ENCODE data around the gene MAGI2.

The MAGI2 gene

DNA sequence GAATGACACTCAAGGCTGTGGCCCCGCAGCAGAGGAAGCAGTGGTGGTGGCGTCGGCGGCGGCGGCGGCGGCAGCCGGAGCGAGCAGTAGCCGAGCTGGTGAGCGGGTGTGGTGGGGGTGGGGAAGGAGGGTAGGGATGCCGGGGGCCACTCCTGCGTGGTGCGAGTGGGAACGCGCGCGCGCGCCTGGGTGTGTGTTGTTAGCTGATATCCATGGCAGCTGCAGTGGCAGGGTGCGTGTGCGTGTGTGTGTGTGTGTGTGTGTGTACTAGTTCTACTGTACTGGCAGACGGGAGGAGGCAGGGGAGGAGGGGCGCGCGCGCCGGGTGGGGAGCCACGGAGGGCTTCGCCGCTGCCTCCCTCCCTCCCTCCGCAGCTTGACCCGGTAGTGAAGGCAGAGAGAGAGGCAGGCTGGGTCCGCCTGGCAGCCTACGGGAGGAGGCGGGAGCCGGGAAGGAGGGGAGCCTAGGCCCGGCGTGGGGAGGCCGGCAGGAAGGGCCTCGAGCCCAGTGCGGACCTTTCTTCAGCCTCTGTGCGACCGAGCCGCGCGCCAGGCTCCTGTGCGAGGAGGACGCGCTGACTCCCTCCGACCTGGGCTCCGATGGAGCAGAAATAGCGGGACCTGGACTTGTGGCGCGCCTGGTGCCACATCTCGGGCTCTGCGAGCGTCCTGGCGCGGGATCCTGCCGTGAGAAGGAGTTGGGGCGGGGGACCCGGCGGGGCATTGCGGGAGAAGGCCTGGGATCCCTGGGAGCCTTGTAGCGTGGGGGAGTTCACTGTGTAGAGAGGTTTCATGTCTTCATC lies at the start of gene MAGI2:
Gene MAGI2, minus strand, starts transcription at position 110 of the 803 bp plus-strand sequence. CDS start 347 bp downstream, outside the sequence.
- DNase-seq (ENCODE audit: low spot score) = no peak

DNA sequence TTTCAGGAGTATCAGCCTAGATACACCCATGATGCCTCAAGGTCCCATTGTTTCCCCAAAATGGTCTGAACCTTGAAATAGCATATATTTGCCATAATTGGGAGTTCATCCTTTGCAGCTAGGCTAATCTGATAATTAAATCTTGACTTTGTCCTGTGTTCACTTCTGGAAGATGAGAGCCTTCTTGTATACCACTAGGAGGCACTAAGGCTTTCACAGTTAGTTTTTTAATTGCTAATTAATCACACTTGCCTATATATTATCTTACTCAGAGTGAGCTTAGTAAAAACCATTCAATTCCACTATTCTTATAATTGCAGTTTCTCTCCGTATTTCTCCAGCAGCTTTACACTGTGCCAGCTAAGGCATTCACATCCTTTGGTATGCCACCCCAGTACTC lies 48.7 kb upstream of the MAGI2 start:
- no peak for DNase-seq (ENCODE audit: low spot score)

DNA sequence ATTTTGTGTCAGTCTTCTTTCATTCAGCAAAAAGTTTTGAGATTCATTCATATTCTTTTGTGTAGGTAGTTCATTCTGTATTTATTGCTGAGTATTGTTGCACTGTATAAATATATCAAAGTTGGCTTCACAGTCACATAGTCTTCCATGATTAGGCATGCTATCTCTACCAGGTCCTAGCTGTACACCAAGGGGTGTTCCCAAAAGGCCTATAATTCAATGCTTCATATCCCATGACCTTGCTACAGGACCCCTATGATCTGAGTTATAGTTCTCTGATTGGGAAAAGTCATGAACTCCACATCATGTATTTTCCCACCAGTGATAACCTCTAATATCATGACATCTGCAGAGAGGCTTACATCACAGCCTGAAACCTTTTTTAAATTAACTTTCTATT lies 47.3 kb upstream of the MAGI2 start:
- DNase-seq (ENCODE audit: low spot score) = no peak

DNA sequence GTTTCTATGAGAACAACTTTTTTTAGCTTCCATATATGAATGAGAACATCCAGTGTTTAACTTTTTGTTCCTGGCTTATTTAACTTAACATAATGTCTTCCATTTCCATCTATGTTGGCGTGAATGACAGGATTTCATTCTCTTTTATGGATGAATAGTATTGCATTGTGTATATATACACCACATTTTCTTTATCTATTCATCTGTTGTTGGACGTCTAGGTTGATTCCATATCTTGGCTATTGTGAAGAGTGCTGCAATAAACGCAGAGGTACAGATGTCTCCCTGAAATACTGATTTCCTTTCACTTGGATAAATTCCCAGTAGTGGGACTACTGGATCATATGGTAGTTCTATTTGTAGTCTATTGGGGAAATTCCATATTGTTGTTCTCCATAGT lies 44.3 kb upstream of the MAGI2 start:
- DNase-seq (ENCODE audit: low spot score) = no peak

DNA sequence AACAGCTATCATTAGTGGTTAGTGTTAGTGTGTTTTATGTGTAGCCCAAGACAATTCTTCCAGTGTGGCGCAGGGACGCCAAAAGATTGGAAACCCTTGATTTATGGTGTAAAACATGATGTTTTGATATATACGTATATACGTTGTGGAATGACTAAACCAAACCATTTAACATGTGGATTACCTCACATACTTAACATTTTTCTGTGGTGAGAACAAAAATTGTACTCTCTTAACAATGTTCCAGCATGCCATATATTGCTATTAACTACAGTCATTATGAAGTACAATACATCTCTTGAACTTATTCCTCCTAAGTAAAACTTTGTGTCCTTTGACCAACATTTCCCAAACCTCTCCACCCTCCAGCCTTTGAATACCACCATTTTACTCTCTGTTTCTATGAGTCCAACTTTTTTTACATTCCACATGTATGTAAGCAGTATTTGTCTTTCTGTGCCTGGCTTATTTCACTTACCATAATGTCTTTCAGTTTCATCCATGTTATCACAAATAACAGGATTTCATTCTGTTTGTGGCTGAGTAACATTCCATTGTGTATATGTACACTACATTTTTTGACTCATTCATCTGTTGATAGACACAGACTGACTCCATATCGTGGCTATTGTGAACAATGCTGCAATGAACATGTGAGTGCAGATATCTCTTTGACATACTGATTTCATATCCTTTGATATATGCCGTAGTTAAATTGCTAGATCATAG lies 42.2 kb upstream of the MAGI2 start:
- DNase-seq (ENCODE audit: low spot score) = no peak

DNA sequence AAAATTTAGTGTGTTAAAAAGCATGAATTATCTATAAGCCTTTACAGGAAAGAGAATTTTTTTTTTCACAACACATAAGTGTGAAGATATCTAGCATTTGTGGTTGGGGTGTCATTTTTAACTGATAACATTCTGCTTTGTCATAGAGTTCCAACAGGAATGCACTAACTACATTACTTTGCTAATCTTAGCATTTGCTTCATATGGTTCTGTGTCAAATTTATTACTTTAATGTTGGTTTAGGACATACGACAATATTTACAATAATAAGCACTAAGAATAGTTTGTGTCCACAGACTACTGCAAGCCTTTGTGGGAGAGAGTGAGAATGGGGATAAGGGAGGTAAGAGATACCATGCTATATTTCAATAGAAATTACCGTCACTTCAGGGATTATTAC lies 40.6 kb upstream of the MAGI2 start:
- no peak for DNase-seq (ENCODE audit: low spot score)

DNA sequence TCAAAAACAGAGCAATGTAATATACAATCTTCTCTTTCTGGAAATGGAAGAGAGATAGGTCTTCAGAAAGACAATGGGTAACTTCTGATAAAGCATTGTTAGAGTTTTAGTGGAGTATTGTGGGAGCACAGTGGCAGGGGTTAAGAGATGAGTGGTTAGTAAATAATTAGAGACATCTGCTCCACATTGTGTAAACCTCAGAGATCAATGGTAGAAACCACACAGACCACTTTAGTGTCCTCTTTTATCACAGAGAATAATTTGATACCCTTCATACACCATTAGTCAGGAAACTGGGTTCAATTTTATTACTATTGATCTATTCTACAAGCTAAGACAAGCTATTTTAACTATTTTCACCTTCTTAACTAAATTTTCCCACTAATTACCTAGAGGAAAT lies 35.9 kb upstream of the MAGI2 start:
- DNase-seq (ENCODE audit: low spot score) = no peak

DNA sequence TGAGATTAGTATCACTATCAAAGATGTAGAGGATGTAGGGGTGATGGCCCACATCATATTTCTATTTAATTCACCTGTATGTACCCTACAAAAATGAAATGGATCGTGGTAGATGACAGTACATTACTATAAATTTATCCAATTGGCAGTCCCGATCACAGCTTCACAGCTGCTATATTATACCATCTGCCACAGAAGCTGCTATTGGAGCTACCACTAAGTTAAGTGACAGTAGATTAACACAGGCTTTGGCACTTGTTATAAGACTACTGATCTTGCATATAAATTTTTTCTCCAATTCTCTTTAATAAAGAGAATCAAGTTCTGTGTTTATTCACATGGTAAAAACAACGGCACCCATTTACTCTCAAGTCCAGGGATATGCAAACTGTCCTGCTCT lies 24.9 kb upstream of the MAGI2 start:
- no peak for DNase-seq (ENCODE audit: low spot score)

DNA sequence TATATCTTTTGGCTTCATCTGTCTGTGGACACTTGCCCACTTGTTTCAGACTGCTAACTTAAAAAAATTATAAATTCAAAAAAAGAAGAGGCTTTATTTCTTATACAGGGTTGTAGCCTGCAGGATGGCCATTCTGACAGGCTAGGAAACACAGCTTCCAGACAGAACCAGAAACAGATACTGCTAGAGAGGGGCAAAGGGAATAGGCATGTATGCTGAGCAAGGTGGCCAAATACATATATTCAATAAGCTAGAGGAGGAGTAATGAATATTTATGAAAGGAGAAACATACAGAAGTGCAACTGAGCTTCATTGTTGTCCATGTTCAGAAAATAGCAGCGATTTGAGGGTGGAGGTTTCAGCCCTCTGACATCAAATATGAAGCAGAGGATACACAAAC lies 22.0 kb upstream of the MAGI2 start:
- no peak for DNase-seq (ENCODE audit: low spot score)

DNA sequence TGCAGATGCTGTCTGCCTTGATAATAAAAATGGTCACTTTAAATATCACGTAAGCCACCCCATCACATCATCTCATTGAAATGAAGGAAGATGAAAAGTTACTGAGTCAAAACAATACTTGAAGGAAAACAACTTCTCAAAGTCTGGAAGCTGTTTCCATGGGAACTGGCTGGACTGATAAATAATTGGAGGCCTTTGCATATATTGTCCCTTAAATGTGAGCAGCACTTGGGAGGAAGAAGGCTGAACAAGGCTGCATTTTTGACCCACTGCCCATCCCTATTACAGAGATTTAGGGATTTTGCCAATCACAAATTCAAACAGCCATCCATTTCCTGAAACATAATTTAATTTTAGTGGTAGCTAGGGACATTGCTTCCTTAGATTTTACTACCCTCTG lies 18.2 kb upstream of the MAGI2 start:
- DNase-seq (ENCODE audit: low spot score) = no peak

DNA sequence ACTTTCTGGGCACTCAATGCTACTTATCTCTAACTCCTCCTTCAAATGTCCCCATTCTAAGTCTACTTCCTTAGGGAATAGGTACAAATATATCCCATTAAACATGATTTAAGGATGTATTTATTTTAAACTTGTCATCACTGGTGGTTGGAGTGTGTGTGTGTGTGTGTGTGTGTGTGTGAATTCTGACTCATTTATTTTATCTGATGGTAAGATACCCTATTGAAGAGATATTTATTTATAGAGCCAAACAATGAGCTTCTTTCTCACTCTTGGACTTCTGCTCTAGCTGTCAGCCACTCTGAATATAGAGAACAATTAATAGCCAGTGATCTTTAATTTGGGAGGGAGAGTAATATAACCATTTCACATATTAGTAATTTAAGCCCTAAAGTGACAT lies 17.8 kb upstream of the MAGI2 start:
- DNase-seq (ENCODE audit: low spot score) = no peak

DNA sequence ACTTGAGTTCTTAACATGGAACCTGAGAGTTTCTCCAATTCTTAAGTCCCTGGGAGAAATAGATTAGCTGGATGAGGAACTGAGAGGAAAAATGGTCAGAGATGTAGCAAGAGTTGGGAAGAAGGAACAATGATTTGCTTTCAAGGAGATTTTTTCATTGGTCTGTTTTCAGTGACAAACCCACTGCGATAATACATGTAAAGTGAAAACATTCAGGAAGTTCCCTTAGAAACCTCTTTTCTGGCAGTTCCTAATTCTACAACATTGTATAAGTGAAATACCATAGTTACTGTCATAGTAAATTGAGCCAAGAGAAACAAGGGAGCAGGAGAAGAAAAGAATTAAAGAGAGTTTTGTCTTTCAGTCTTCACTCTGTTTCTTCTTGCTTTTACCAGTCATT lies 12.1 kb upstream of the MAGI2 start:
- no peak for DNase-seq (ENCODE audit: low spot score)

DNA sequence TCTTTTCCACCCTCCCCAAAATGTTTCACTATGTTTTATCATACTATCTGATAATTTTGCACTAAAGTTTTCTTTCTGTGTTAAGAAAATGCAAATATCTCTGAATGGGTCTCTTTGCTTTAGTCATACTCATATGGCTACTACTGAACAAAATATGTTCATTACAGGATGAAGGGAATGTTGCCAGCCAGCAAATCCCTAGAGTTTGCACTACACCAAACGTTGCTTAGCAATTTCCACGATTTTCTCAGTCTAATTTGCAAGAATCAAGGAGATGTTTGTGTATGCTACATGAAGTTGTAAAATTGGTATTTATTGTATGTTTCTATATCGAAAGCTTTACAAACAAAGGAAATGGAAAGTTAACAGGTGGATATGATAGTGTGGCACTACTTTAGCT lies 10.6 kb upstream of the MAGI2 start:
- no peak for DNase-seq (ENCODE audit: low spot score)

DNA sequence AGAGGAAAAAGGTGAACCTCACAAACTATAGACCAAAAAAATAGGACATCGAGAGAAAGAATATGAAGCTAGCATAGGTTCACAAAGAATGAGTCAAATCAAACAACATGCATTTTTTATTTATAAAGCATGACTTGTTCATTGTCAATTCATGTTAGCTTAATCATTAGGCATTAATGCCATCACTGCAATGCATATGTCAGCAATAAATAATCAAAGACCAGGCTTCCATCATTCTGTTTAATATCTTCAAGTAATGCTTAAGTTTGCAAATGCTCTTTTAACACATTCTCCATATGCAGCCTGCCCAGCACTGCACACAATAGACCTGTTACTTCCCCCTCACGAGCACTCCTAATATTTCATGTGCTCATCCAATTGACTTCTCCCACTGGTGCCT lies 8.9 kb upstream of the MAGI2 start:
- no peak for DNase-seq (ENCODE audit: low spot score)

DNA sequence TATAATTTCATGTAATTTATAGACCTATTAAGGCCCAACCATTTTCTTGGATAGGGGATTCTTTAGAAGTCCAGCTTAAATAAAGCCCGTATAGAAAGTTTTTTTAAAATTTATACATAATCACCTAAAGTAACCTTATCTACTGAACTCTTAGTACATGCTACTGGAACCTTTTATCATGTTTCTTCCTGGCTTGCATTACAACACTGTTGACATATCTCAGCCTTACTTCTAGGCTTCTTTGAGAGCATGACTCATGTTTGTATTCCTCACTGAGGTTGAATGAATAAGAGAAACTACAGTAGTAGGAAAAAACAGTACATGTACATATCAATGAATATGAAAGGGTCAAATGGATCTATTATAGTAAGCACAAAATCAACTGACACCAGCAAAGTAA lies 8.2 kb upstream of the MAGI2 start:
- DNase-seq (ENCODE audit: low spot score) = no peak

DNA sequence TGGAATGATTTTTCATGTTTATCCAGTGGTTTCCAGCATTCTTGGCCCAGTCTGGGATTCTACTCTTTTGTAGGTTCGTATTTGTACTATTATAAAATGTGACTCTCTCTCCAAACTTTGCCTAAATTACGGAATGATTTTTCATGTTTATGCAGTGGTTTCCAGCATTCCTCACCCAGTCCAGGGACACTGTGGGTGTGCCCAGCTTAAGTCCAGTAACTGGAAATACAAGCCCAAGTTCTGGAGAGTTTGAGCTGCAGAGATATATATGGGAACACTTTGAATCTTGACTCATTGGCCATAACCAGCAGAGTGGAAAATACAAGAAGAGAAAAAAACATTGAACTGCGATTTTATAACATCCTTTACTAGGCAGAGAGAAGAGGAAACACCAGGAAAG lies 5.9 kb upstream of the MAGI2 start:
- DNase-seq (ENCODE audit: low spot score) = no peak

DNA sequence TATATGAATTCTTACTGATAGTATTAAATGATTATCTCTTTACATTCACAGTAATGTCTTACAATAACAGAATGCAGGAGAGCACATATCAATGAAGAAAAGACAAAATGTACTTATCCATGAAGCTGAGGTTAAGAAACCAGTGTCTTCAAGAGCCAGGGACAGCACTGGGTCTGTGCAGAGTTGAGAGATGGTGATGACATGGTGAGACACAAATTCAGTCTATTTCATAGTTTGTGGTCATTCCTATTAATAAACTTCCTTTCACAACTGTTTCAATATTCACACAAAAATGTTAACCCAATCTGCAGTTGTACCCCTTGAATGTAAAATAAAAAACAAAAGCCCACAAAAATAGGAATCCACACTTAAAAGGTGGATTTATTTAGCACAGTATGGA lies 5.3 kb upstream of the MAGI2 start:
- DNase-seq (ENCODE audit: low spot score) = no peak

DNA sequence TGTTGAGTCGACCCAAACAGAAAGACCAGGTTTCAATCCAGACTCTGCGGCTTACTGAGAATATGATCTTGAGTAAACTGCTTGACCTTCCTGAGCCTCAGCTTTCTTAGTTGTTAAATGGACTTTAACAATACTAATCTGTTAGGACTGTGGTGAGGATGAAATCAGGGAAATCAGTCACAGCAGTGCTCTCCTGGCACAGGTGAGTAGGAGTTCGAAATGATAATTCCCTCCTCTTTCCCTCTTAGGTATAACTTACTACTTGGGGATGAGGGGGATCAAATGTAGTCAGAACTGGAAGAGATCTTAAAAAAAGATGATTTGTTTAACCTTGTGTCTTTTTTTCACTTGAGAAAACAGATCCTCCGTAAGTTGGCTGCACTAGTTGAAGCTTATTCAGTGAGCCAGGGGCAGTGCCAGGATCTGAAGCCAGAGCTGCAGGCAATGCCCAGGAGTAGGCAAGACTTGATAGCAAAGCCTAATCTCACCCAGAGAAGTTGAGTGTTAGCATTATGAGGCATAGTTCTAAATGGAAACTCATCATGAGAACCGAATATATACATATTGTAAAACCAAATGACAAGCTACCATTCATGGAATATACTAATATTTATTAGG lies 1.8 kb upstream of the MAGI2 start:
- no peak for DNase-seq (ENCODE audit: low spot score)

DNA sequence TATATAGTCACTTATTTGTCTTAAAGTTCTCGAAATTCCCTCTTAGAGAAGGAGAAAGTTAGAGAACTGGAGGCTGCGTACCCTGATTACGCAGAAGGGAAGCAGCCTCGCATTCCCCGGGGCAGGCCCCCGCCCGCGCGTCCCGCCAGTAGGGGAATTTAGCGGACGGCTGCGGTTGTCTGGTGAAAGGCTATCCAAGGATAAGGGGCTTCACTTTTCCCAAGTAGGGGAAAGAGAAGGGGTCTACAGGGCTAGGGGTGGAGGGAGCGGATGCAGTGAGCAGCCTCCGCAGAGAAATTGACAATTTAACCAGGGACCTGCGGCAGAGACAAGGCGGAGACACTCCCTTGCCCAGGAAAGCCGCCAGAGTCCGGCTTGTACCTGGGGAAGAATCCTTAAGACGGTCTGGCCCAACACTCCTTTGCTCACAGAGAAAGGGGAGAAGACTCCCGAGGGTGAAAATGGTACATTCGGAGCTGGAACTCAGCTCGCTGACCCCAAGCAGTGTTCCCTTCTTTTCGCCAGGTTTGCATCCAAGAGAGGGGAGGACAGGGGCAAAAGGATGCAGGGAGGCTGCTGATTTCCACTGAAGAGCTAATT lies 994 bp upstream of the MAGI2 start:
- no peak for DNase-seq (ENCODE audit: low spot score)

DNA sequence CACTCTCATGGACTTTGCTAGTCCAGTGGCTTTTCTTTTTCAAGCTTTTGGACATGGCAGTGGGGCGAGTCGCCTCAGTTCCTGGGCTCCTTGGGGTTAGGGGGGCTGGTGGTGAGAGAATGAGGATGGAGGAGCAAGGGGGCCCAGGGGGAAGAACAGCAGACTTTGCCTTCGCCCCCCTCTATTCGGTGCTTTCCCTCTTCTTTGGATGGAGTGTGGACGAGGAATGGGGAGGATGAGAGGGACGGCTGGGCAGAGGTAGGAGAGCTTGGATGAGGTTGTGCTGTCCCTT lies 255 bp downstream of the MAGI2 start:
- DNase-seq (ENCODE audit: low spot score) = no peak

DNA sequence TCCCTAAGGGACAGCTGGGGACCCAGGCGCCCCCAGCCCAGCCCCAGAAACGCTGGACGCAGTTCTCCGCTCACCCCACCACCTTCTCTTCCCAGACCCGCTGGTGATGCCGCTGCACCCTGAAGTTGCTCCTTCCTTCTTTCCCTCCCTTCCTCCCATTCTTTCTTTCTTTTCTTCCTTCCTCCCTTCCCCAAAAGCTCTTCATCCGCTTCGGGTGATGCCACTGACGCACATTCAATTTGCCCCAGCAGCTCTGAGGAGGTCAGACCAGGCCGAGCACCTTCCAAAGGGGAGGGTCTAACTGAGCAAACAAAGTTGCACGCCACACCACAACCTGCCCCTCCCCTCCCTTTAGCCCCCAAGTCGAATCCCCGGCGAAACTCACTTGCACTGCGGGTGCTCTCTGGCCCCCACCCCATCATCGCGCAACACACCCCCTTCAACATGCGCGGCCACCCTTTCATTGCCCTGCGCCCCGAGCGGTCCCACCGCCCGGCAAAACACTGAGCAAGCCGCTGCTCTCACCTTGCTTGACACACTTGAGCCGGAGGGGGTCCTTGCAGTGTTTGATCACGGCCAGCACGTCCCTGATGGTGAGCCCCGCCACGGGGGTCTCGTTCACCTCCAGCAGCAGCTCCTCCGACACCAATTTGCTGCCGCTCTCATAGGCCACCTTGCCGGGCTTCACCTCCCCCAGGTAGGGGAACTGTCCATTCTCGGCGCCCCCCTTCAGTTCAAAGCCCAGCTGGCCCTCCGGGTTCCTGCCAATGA lies 787 bp downstream of the MAGI2 start:
- no peak for DNase-seq (ENCODE audit: low spot score)

DNA sequence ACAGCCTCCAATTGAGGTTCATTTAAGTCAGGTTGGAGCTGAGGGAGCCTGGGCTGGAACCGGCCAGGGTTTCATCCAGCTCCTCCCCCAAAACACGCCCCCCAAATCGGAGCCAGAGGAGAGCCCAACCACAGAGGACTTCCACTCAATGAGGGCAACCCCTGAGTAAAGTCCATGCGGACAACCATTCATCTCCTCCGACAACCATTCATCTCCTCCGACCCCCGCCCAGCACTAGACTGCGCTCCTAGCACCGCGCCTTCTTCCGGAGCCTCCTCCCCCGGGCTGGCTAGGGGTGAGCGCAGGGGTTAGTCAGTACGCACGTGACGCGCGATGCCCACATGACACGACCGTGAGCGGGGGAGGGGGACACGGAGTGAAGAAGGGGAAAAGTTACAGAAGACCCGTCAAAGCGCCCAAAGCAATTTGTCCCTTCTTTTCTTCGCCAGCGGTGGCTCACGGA lies 1.4 kb downstream of the MAGI2 start:
- no peak for DNase-seq (ENCODE audit: low spot score)

All from CD4-positive, alpha-beta T cell treated with Interleukin-15 for 4 hours (primary cell).